GM23338 (cell line): ENCODE results near the gene TFPT. TPM values are rescaled to one million over a fixed set of nuclear protein-coding genes. Genes with fewer than 3 reads are reported as not detected.
A peak's percentile ranks its signal among the peaks of the same experiment; 100 is the strongest.

ENCODE experiments used
- ATAC-seq: fragments of 200-7000 bp; cut with Tn5 transposase; 3 replicates; pipeline ENCODE4 v1.9.1; 2020
- DNase-seq: peaks from one replicate; pipeline ENCODE4 v3.0.0-alpha.2; 2015; ENCODE audit warnings: low spot score
- H2AFZ ChIP-seq: fragments of 200-600 bp; sonication (generic); 2 replicates; pipeline ENCODE4 v1.8.0; 2016; ENCODE audit warnings: antibody characterized with exemption, mild to moderate bottlenecking, moderate library complexity
- H3F3A ChIP-seq: fragments of 200-600 bp; sonication (generic); replicated peaks from 2 replicates; pipeline ENCODE4 v1.8.0; 2017; ENCODE audit warnings: antibody characterized with exemption, mixed run types, low read depth
- H3K27ac ChIP-seq: fragments of 200-600 bp; sonication (generic); 2 replicates; pipeline ENCODE4 v1.6.1; 2016; ENCODE audit warnings: low read depth
- H3K27me3 ChIP-seq: fragments of 200-600 bp; sonication (generic); 2 replicates; pipeline ENCODE4 v1.8.0; 2016; ENCODE audit warnings: mild to moderate bottlenecking, mixed run types, moderate library complexity; ENCODE audit not compliant: insufficient read depth
- H3K36me3 ChIP-seq: fragments of 200-600 bp; sonication (generic); 2 replicates; pipeline ENCODE4 v1.8.0; 2016; ENCODE audit warnings: mild to moderate bottlenecking; ENCODE audit not compliant: insufficient read depth
- H3K4me1 ChIP-seq: fragments of 200-600 bp; sonication (generic); 2 replicates; pipeline ENCODE4 v1.8.0; 2016; ENCODE audit warnings: mild to moderate bottlenecking, moderate library complexity; ENCODE audit not compliant: insufficient read depth
- H3K4me2 ChIP-seq: fragments of 200-600 bp; sonication (generic); 2 replicates; pipeline ENCODE4 v1.7.1; 2017; ENCODE audit warnings: mixed run types
- H3K4me3 ChIP-seq: fragments of 200-600 bp; sonication (generic); 2 replicates; pipeline ENCODE4 v1.6.1; 2016; ENCODE audit warnings: mixed run types
- H3K79me2 ChIP-seq: fragments of 200-600 bp; sonication (generic); replicated peaks from 2 replicates; pipeline ENCODE4 v1.8.0; 2017; ENCODE audit warnings: mild to moderate bottlenecking; ENCODE audit not compliant: insufficient read depth
- H3K9me2 ChIP-seq: fragments of 200-600 bp; sonication (generic); 2 replicates; pipeline ENCODE4 v1.8.0; 2017; ENCODE audit not compliant: insufficient read depth
- H4K20me1 ChIP-seq: fragments of 200-600 bp; sonication (generic); replicated peaks from 2 replicates; pipeline ENCODE4 v1.8.0; 2017; ENCODE audit warnings: mild to moderate bottlenecking; ENCODE audit not compliant: insufficient read depth
- H3K27ac Mint-ChIP-seq: 2 replicates; pipeline ENCODE4 v1.8.0; 2020; ENCODE audit warnings: inconsistent platforms, mild to moderate bottlenecking, moderate library complexity, mixed read lengths
- H3K27me3 Mint-ChIP-seq: 3 replicates; pipeline ENCODE4 v1.8.0; 2022; ENCODE audit warnings: low read depth, mild to moderate bottlenecking, moderate library complexity, mixed read lengths, inconsistent platforms; ENCODE audit not compliant: insufficient read depth, poor library complexity
- H3K36me3 Mint-ChIP-seq: 3 replicates; pipeline ENCODE4 v1.8.0; 2021; ENCODE audit warnings: low read depth, mild to moderate bottlenecking, inconsistent platforms, moderate library complexity, mixed read lengths
- H3K4me1 Mint-ChIP-seq: 3 replicates; pipeline ENCODE4 v1.8.0; 2020; ENCODE audit warnings: mild to moderate bottlenecking, inconsistent platforms, mixed read lengths
- H3K4me3 Mint-ChIP-seq: 3 replicates; pipeline ENCODE4 v1.8.0; 2021; ENCODE audit warnings: moderate library complexity, mild to moderate bottlenecking, inconsistent platforms, mixed read lengths
- H3K9me3 Mint-ChIP-seq: 3 replicates; pipeline ENCODE4 v1.8.0; 2020; ENCODE audit warnings: moderate library complexity, mild to moderate bottlenecking, inconsistent platforms, mixed read lengths
- CREB1 ChIP-seq: fragments of 250-450 bp; sonication (Bioruptor Pico); IDR thresholded peaks from 2 replicates; pipeline ENCODE4 v1.5.0; 2020; ENCODE audit warnings: low read depth, mild to moderate bottlenecking, moderate library complexity
- EZH2 ChIP-seq: fragments of 200-600 bp; sonication (generic); IDR thresholded peaks from one replicate; pipeline ENCODE4 v1.8.0; 2017; ENCODE audit warnings: antibody characterized with exemption, mild to moderate bottlenecking, low read depth; ENCODE audit not compliant: unreplicated experiment
- JUNB ChIP-seq: IDR thresholded peaks from one replicate; pipeline ENCODE4 v1.6.1; 2016; ENCODE audit warnings: antibody characterized with exemption; ENCODE audit not compliant: unreplicated experiment
- POLR2AphosphoS5 ChIP-seq: IDR thresholded peaks from 2 replicates; pipeline ENCODE4 v1.6.1; 2016; ENCODE audit warnings: antibody characterized with exemption, low read depth
- ZNF114 ChIP-seq: fragments of 250-450 bp; sonication (Bioruptor Pico); IDR thresholded peaks from 2 replicates; pipeline ENCODE4 v1.5.0; 2020; ENCODE audit warnings: mild to moderate bottlenecking, moderate library complexity
- long read RNA-seq: library from polyadenylated mRNA; unstranded; transcript quantifications from one replicate; pipeline ENCODE4 v2.0.0, GENCODE V29; 2020; ENCODE audit not compliant: unreplicated experiment
- polyA plus RNA-seq: library from polyadenylated mRNA; unstranded; fragments of >200 nt; fragmentation: Nextera tagmentation; extraction: Ambion mirVana; gene quantifications from 2 replicates; pipeline ENCODE4 v1.2.1, GENCODE V29; 2016
- total RNA-seq: library from RNA; depleted of rRNA; stranded (reverse); fragments of >200 nt; shearing (Covaris generic); gene quantifications from 2 replicates; pipeline ENCODE4 v1.2.3, GENCODE V29; 2014; rRNA removed
- TF ChIP-seq, protein P1 (sequence below): IDR thresholded peaks from 2 replicates; pipeline ENCODE4 v1.6.1; 2016; ENCODE audit warnings: antibody characterized with exemption
- TF ChIP-seq, protein P2 (sequence below): IDR thresholded peaks from one replicate; pipeline ENCODE4 v1.6.1; 2018; ENCODE audit warnings: antibody characterized with exemption; ENCODE audit not compliant: unreplicated experiment

Gene TFPT, protein sequence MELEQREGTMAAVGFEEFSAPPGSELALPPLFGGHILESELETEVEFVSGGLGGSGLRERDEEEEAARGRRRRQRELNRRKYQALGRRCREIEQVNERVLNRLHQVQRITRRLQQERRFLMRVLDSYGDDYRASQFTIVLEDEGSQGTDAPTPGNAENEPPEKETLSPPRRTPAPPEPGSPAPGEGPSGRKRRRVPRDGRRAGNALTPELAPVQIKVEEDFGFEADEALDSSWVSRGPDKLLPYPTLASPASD
- total RNA-seq (12.0 and 16.2 TPM in 2 replicates), polyA plus RNA-seq (18.3 and 18.9 TPM in 2 replicates)
- long read RNA-seq, transcript TFPT-203 (6 exons, 1,205 nt): major isoform, 9 of 11 reads
- long read RNA-seq, partial matches to known transcripts: 1 of 11 reads
- long read RNA-seq, other reads (novel, unspliced or antisense): 1 of 11 reads

DNA sequence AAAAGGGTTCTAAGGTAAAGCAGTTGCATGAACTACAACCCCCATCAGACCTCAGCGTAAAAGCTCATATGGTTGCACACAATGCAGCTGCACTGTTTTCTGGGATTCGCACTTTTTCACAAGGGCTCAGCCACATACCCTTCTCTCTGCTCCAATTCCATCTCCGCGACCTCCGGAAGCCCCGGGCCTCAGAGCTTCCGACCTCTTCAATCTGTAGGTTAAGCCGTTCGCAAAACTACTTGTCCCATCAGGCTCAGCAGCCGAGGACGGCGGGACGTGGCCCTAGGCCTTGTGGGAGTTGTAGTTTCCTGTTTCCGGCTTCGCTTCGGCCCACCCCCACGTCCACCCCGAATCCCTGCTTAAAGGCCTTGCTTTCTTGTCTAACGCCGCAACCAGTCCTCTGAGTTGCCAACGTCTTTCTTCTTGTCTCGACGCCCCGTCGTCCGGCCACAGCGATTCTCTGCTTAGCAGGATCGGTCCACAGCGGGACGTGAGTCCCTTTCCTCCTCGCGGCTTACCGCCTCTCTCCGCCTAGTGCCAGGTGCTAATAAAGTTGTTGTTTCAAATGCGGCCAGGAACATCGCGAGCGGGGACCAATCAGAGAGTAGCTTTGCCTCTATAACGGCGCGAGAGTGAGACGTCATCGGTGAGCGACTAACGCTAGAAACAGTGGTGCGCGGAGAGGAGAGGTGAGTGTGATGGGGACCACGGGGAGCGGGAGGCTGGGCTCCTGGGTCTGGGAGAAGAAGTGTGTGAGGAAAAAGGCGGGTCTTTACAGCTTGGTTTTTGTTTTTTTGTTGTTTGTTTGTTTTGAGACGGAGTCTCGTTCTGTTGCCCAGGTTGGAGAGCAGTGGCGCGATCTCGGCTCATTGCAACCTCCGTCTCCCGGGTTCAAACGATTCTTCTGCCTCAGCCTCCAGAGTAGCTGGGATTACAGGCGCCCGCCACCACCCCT is at the start of gene TFPT, which contains the start of gene PRPF31:
Gene TFPT (minus strand): TSS at position 549 of the 955 bp plus-strand sequence. CDS start 388 bp downstream, at position 161.
Gene PRPF31 (plus strand): TSS at position 646 of the 955 bp plus-strand sequence. CDS start 2,525 bp downstream, outside the sequence.
- peak within 1 kb of the TSS; percentile 87 for H3K4me3 ChIP-seq
- H3K4me3 Mint-ChIP-seq: peak within 1 kb of the TSS; percentile 97
- H3K27ac ChIP-seq: no peak within 1 kb of the TSS; the same call in 1 of the 2 replicates
- peaks cover 11% of the 10 kb centered on the region; the same call in 1 of the 2 replicates for H3K4me1 ChIP-seq
- DNase-seq (peak; percentile 100), ATAC-seq (peak; percentile 96)
- peaks cover 7% of the 10 kb centered on the region; the same call in 2 of the 3 replicates for H3K9me3 Mint-ChIP-seq
- peaks cover 7% of the 10 kb centered on the region; the same call in 1 of the 2 replicates for H3F3A ChIP-seq
- H3K9me2 ChIP-seq: no peaks in the 10 kb centered on the region
- peak within 1 kb of the TSS; percentile 67; the same call in 1 of the 2 replicates for H2AFZ ChIP-seq
- TF ChIP-seq JUNB (no peak), POLR2AphosphoS5 (peak; percentile 82), EZH2 (no peak), CREB1 (CRISPR knock-in tag) (peak; percentile 99)
- TF ChIP-seq, protein P1, sequence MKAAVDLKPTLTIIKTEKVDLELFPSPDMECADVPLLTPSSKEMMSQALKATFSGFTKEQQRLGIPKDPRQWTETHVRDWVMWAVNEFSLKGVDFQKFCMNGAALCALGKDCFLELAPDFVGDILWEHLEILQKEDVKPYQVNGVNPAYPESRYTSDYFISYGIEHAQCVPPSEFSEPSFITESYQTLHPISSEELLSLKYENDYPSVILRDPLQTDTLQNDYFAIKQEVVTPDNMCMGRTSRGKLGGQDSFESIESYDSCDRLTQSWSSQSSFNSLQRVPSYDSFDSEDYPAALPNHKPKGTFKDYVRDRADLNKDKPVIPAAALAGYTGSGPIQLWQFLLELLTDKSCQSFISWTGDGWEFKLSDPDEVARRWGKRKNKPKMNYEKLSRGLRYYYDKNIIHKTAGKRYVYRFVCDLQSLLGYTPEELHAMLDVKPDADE: peak; percentile 99
- peak within 1 kb of the TSS; percentile 98 for H3K27ac Mint-ChIP-seq
- H3K4me1 Mint-ChIP-seq: peaks cover 8% of the 10 kb centered on the region
- peaks cover 47% of the 10 kb centered on the region for H3K36me3 Mint-ChIP-seq
- peaks cover 9% of the 10 kb centered on the region; the same call in 1 of the 2 replicates for H4K20me1 ChIP-seq
- peaks cover 20% of the 10 kb centered on the region for H3K79me2 ChIP-seq
- H3K27me3 Mint-ChIP-seq: peaks cover 18% of the 10 kb centered on the region
- peak within 1 kb of the TSS; percentile 92 for H3K4me2 ChIP-seq
- H3K36me3 ChIP-seq: peaks cover 13% of the 10 kb centered on the region
- H3K27me3 ChIP-seq: no peaks in the 10 kb centered on the region

DNA sequence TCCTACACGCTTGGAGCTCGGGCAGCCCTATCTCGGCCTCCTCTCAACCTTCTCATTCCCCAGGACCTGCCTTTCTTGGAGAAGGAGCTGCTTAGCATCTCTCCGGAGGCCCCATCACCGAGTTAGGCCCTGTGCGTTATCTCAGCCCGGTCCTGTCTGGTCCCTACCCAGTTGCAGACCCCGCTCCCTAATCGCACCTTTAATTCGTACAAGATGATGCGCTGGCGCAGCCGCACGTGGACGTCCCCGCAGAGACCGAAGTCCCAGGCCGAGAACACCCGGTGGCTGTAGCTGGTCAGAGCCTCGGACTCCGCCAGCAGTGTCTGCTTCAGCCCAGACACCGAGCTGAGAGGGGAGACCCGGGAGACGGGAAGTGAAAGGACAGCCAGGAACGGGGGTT is 49.8 kb upstream of the TFPT start:
- Mint-ChIP-seq H3K36me3 (no peaks in the 10 kb centered on the region), H3K27ac (no peak overlapping the region), H3K4me3 (no peak overlapping the region; the same call in 2 of the 3 replicates), H3K9me3 (no peaks in the 10 kb centered on the region; the same call in 2 of the 3 replicates), H3K4me1 (peaks cover 30% of the 10 kb centered on the region), H3K27me3 (peaks cover 41% of the 10 kb centered on the region)
- Histone ChIP-seq H3K36me3 (no peaks in the 10 kb centered on the region), H3K4me3 (no peak overlapping the region), H3K4me1 (peaks cover 5% of the 10 kb centered on the region; the same call in 1 of the 2 replicates), H3F3A (peaks cover 22% of the 10 kb centered on the region), H3K4me2 (no peak overlapping the region), H4K20me1 (peaks cover 2% of the 10 kb centered on the region; the same call in 1 of the 2 replicates), H2AFZ (no peak overlapping the region), H3K9me2 (no peaks in the 10 kb centered on the region), H3K27me3 (peaks cover 7% of the 10 kb centered on the region; the same call in 1 of the 2 replicates), H3K27ac (no peak overlapping the region), H3K79me2 (no peaks in the 10 kb centered on the region)
- ATAC-seq: no peak
- TF ChIP-seq, protein P1: no peak
- TF ChIP-seq, protein P2, sequence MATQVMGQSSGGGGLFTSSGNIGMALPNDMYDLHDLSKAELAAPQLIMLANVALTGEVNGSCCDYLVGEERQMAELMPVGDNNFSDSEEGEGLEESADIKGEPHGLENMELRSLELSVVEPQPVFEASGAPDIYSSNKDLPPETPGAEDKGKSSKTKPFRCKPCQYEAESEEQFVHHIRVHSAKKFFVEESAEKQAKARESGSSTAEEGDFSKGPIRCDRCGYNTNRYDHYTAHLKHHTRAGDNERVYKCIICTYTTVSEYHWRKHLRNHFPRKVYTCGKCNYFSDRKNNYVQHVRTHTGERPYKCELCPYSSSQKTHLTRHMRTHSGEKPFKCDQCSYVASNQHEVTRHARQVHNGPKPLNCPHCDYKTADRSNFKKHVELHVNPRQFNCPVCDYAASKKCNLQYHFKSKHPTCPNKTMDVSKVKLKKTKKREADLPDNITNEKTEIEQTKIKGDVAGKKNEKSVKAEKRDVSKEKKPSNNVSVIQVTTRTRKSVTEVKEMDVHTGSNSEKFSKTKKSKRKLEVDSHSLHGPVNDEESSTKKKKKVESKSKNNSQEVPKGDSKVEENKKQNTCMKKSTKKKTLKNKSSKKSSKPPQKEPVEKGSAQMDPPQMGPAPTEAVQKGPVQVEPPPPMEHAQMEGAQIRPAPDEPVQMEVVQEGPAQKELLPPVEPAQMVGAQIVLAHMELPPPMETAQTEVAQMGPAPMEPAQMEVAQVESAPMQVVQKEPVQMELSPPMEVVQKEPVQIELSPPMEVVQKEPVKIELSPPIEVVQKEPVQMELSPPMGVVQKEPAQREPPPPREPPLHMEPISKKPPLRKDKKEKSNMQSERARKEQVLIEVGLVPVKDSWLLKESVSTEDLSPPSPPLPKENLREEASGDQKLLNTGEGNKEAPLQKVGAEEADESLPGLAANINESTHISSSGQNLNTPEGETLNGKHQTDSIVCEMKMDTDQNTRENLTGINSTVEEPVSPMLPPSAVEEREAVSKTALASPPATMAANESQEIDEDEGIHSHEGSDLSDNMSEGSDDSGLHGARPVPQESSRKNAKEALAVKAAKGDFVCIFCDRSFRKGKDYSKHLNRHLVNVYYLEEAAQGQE: no peak
- TF ChIP-seq ZNF114 (CRISPR knock-in tag): no peak
- DNase-seq: peak; percentile 17
